ENCODE results near the gene DDIT4.
"Not testable (repeated sequence)": the region's sequence is repeated elsewhere in the genome, so short reads cannot be mapped to it uniquely, and the experiment has no call there.

Gene DDIT4, protein sequence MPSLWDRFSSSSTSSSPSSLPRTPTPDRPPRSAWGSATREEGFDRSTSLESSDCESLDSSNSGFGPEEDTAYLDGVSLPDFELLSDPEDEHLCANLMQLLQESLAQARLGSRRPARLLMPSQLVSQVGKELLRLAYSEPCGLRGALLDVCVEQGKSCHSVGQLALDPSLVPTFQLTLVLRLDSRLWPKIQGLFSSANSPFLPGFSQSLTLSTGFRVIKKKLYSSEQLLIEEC

DNA sequence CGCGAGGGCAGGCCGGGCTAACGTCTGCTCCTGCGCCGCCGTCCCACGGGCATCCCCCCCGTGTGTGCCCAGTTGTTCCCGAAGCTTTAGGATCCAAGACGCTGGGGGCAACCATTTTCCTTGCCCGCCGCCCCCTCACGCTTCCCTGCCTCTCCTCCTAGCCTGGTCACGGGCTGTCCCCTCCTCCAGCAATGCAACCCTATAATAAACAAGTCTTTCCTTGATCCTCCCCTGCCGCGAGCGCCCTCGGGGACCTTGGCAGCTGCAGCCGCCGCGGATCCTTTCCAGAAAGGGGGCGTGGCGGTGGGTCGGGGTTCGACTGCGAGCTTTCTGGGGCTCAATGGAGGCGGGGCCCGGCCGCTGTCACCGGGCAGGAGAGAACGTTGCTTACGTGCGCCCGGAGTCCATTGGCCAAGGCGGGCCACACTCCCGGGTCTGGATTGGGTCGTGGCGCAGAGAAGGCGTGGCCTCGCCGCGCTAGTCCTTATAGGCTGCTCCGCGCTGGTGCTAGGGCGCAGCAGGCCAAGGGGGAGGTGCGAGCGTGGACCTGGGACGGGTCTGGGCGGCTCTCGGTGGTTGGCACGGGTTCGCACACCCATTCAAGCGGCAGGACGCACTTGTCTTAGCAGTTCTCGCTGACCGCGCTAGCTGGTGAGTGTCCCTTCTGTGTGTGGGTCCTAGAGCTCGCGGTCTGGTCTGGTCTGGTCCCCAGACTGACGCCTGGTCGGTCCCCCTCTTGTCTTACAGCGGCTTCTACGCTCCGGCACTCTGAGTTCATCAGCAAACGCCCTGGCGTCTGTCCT, at the start of gene DDIT4:
Gene DDIT4, plus strand, starts transcription at position 515 of the 803 bp plus-strand sequence. CDS start 293 bp downstream, outside the sequence.
- DNase-seq, result peak; percentile 82

DNA sequence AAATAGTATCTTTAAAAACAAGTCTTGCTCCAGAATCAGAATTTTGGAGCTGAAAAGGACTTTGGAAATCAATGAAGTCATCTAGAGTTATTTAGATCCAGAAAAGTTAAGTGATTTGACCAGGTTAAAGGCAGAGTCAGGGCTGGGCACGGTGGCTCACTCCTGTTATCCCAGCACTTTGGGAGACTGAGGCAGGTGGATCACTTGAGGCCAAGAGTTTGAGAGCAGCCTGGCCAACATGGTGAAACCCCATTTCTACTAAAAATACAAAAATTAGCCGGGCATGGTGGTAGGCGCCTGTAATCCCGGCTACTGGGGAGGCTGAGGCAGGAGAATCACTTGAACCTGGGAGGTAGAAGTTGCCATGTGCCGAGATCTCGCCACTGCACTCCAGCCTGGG, 49.5 kb upstream of the DDIT4 start:
- not testable (repeated sequence) for DNase-seq

DNA sequence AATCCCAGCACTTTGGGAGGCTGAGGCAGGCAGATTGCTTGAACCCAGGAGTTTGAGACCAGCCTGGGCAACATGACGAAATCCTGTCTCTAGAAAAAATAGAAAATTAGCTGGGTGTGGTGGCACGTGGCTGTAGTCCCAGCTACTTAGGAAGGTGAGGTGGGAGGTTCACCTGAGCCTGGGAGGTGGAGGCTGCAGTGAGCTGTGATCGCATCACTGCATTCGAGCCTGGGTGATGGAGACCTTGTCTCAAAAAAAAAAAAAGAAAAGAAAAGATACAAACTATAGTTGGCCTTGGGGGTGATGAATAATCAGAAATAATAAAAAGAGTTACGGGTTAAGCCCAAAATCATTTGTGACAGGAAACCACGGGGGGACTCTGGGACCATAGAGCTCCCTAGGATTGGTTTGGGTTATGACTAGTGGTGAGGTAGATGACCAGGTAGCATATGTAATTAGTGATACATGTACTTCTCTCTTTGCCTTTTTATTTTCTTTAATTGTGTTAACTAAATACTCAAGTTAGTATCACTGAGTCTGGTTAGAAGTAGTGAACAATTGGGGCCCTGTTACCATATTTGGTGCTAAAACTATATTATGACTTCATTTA, 47.2 kb upstream of the DDIT4 start:
- DNase-seq, result no peak

DNA sequence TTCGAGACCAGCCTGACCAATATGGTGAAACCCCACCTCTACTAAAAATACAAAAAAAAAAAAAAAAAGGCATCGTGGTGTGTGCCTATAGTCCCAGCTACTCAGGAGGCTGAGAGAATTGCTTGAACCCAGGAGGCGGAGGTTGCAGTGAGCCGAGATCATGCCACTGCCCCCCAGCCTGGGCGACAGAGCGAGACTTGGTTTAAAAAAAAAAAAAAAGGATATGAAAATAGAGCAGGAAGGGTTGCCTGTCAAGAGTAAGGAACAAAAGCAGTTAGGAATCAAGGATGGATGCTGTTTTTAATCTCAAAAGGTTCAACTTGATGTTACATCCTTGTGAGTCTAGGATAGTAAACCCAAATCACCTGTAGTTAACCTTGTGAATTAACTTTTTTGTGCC, 45.9 kb upstream of the DDIT4 start:
- DNase-seq, result no peak

DNA sequence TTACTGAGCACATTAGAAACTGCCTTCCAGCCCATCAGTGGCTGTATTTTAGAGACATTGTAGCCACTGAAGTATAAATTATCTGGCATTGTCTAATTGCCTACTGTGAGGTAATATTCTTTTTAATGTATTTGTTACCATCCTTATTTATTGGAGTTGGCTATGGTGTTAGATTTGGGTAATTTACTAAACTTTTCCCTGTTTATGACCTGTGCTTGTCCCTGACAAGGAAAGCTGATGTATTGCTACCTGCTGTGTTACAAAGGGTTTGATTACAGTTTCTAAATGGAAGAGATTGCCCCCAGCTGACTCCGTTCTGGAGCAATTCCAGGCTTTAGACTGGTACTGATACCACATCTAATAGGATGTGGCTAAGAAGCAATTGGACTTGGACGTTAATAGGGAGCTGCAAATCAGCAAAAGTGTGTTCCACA, 45.4 kb upstream of the DDIT4 start:
- no peak for DNase-seq

DNA sequence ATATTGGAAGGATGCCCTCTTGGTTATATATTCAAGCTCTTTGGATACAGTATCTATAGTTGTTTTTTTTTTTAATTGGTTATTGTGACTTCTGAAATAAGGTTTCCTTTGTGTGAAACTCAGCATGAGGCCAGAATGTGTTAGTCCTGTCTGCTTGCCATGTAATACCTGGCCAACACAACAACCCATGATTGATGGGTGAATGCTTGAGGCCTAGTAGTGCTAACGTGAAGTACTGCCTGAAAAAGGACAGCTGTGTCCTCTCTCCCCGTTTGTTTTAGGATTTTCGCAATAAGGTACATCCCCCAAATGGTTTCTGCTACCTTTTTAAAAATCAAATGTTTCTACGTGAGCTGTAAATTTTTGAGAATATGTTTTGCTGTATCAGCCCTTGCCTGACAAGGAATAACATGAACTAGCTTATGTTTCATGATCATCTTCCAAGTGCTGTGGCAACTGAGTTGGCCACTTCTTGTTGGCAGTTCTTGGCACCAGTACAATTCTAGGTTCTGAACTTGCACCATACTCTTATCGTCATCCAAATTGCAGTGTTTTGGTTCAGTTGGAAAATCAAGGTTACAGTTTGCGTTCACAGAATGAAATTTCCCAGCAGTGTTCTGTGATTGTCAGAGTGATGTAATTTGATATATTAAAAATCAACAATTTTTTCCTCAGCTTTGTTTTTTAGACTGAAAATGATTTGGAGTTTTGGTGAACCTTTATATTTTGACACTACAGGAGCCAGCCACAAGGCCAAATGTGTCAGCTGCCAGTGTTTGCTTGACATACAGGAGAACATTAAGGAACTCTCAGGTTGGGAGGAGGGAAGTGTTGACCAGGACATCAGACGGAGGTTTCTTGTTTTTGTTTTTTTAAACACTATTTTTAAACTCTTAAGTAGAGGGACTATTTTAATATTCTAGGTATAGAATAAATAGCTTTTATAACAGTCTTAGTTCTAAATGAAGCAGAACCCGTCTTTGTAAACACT, 44.2 kb upstream of the DDIT4 start:
- peak; percentile 40 for DNase-seq

DNA sequence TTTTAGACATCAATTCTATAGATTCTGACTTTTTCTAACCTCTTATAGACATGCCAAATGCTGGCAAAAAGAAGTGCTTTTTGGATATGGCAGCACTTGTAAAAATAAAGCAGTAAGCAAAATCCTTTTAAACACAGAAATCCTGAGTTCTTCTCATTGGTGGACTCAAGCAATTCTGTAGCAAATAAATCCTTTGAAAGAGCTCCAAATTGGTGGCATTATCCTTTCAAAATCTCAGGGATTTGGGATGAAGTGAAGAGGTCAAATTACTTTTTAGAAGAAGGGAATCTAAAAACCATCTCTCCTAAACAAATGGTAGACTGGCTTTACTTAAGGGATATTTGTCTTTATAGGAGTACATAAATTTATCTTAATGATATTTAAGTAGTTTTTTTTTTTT, 40.1 kb upstream of the DDIT4 start:
- DNase-seq, result no peak

DNA sequence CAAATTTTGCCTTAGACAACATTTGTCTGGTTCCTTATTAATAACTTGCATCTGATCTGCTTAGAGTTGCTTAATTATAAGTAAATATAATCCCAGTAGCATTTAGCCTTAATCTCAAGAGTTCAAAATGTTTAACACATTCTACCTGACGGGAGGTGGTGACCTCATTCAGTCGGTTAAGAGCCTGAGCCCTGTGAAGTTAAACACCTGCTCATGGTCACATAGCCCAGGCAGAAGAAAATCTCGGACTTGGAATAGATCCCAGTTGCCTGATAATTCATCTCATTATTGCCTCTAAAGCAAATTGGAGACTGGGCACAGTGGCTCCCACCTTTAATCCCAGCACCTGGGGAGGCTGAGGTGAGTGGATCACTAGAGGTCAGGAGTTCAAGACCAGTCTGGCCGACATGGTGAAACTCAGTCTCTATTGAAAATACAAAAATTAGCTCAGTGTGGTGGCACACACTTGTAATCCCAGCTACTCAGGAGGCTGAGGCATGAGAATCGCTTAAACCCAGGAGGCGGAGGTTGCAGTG, 39.1 kb upstream of the DDIT4 start:
- DNase-seq, result no peak

DNA sequence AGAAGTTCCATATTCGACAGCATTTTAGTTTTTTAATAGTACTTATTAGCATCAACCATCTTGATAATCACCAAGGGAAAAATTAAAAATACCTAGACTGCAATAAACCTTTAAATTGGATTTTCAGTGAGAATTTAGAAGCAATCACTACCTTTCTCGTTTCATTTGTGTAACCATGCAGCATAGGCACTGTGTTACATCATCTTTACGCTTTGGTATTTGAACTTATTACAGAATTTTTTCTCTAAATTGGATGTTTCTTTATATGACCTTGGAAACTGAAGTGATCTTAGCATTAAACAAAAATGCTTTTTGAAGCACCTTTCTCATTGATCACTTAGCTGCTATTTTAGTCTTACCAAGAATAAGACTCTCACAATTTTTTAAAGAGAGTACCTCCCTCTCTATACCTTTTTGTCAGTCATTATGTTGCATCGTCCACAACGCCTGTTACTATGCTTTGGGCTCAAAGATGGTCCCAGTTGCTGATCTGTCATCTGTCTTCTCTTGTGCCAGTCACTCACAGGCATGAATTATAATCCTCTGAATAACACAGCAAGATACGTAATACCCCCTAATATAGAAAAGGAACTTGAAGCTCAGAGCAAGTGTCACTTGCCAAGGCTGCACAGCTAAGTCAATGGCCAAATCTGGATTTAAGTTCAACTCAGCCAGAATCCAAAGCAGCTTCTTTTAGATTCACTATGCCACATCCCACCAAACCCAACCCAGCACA, 38.0 kb upstream of the DDIT4 start:
- no peak for DNase-seq

DNA sequence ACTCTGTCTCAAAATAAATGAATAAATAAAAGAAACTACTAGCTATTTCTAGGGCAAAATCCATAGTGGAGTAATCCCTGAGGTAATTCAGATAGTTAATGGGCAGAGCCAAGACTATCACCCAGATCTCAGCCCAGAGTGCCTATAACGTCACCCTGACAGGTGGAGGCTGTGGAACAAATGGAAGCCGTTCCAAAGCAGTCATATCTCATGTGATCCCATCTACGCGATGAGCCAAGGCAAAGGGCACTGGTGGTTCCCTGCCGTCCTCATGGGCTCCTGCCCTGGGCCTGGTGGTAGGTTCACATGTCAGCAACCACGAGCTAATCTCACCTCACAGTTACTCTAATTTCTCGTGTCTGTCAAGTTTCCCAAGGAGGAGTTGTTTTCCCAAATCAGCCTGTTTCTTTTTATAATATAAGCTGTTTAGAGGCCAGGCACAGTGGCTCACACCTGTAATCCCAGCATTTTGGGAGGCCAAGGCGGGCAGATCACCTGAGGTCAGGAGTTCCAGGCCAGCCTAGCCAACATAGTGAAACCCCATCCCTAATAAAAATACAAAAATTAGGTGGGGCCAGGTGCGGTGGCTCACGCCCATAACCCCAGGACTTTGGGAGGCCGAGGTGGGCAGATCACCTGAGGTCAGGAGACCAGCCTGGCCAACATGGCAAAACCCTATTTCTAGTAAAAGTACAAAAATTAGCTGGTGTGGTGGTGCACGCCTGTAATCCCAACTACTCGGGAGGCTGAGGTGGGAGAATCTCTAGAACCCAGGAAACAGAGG, 35.1 kb upstream of the DDIT4 start:
- no peak for DNase-seq

DNA sequence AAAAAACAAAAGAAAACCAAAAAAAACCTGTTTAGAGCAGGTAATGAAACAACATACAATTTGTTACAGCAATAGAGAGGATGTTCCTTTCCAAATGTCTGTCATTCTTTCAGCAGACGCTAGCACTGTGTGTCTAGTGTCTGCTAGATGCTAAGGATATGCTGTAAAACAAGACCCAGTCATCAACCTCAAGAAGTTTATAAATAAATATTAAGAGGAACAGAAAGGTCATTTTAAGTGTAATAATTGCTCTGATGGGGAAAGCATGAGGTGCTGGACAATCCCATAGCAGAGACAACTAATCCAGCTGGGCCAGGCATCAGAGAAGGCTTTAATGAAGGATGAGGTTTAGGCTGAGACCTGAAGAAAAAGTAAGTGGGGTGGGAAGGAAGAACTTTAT, 34.3 kb upstream of the DDIT4 start:
- no peak for DNase-seq

DNA sequence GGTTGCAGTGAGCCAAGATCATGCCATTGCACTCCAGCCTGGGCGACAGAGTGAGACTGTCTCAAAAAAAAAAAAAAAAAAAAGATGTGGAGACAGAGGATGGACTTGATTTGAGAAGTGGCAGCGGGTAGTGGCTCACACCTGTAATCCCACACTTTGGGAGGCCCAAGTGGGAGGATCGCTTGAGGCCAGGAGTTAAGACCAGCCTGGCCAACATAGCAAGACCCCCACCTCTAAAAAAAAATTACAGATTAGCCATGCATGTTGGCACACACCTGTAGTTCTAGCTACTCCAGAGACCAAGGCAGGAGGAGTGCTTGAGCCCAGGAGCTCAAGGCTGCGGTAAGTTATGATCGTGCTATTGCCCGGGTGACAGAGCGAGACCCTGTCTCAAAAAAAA, 33.4 kb upstream of the DDIT4 start:
- DNase-seq, result no peak

DNA sequence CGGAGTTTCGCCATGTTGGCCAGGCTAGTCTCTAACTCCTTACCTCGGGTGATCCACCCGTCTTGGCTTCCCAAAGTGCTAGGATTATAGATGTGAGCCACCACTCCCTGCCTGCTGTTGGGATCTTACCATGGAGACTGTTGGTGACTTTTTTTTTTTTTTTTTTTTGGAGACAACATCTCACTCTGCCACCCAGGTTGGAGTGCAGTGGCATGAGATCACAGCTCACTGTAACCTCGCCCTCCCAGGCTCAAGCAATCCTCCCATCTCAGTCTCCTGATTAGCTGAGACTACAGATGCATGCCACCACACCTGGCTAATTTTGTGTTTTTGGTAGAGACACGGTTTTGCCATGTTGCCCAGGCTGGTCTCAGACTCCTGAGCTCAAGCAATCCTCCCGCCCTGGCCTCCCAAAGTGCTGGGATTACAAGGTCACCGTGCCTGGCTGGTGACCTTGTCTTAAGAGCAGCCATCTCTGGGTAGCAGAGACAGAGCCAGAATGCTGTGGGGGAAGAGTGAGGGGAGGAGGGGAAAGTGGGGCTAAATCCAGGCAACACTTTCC, 32.0 kb upstream of the DDIT4 start:
- no peak for DNase-seq

DNA sequence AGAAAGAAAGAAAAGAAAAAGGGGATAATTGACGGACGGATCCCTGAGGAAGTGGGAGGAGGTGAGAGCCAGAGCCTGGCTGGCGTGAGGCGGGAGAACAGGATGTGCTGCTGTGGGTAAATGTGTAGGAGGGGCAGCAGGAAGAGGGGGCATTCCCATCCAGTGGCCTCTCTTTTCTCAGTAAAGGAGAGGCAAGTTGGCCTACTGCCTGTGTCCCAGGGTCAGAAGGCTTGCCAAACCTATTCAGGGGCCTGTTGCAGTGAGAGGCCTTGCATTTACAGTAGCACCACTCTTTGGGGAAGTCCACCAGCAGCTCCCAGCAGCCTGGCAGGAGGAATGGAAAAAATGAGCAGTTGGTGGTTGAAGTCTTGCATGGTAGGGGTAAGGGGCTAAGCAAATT, 31.0 kb upstream of the DDIT4 start:
- DNase-seq, result no peak

DNA sequence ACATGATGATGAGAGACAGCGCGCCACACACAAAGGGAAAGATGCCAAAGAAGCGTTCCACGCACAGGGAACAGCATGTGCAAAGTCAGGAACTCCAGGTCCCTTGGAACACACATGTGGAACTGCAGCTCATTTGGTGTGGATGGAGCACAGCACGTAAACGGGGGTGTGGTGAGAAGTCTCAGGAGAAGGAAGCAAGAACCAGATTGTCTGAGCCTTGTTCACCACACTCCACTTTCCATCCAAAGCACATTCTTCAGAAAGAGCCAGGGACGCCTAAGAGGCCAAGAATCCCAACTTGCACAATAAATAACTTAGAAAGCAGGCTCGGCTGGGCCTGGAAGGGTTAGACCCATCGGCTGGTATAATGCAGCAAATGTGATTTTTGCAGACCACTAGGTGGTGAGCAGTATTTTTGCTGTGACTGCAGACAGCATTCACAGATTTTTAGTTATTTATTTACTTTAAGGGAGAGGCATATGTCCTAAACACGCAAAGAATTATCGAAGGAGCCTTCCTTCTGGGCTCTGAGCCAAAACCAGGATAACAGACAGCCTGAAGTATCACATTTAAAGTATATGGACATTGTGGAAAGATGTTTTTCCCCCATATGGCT, 29.8 kb upstream of the DDIT4 start:
- no peak for DNase-seq

DNA sequence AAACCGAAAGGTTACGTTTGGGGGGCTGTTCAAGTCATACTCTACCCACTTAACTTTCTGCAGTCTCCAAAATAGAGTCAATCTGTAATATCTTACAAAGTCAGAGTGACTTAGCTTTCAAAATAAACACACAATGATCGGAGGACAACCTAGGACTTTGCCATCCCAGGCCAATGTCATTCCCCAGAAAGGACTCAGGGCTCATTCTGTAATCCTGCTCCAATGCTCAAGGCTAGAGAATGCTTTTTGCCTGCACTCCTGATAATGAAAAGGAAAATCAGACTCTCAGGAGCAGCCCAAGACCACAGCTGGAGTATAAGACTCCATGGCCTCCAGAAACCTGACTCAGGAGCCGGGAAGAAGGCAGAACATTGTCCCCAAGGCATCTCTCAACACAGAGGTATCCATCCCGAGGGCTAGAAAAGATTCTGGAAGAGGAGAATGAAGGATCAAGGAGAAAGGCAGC, 29.1 kb upstream of the DDIT4 start:
- DNase-seq, result no peak

DNA sequence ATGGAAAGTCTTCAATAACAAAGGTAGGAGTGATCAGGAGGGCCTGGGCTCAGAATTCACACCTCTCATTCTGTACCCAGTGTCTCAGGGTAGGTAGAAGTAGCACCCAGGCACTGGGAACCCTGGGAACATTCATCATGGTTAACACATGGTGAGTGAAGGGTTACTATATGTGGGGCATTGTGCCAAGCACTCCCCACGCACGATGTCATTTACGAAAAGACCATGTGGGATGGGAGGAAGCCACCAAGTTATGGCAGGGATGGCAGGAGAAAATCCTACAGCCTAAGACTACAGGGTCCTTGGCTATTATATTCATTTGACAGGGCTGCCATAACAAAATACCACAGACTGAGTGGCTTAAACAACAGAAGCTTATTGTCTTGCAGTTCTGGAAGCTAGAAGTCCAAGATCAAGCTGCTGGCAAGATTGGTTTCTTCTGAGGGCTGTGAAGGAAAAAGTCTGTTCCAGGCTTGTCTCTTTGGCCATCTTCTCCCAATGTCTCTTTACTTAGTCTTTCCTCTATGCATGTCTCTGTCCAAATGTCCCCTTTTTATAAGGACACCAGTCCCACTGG, 27.7 kb upstream of the DDIT4 start:
- DNase-seq, result no peak

DNA sequence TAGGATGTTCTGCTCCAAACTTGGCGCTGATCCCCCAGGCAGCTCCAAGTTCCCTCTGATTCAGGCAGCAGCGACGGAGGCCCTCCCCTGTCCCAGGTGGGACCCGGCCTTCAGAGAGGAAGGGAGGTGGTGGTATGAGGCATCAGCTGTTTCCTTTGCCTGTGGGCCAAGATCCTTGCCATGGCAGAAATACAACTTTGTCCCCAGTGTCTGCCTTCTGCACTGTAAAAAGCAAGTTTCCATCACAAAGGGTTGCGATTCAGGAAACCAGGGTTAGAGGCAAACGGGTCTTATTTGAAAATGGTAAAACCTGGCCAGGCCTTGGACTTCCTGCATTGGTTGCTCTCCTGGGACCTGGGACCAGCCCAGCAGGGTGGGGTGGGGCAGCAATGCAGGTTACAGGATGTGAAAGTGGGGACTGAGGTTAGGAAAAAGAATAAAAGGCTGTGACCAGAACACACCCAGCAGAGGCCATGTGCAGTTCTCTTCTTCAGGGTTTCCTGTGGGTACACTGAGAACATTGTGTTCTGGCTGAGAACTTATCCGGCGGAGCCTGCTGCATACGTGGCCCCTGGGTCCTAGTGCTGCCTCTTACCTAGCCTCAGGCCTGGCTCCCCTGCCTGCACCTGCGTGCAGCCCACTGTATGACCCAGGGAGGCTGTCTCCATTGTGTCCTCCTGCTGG, 25.1 kb upstream of the DDIT4 start:
- no peak for DNase-seq

All from DMS79 treated with DMSO at 0.1 percent for 48 hours (cell line).